H1 (cell line): ENCODE results near the gene SLC13A5.

ENCODE experiments used
- CTCF ChIP-seq, 3 experiments: IDR thresholded peaks; 1 replicate in 2 of 3; 2 replicates in 1 of 3; pipeline versions ENCODE4 v1.5.1 to v1.6.1; 2011; ENCODE audit warnings: low read length in 3 of 3, mild to moderate bottlenecking in 3 of 3, inconsistent platforms in 2 of 3, low read depth in 1 of 3, moderate library complexity in 1 of 3; ENCODE audit not compliant: insufficient read depth in 1 of 3; ENCODE audit errors: control extremely low read depth in 1 of 3
- EP300 ChIP-seq, 2 experiments: IDR thresholded peaks; 1 replicate in 1 of 2; 2 replicates in 1 of 2; pipeline ENCODE4 v1.6.1; 2011 to 2012; ENCODE audit warnings: low read depth in 2 of 2, low read length in 2 of 2, mild to moderate bottlenecking in 2 of 2, borderline replicate concordance in 1 of 2, inconsistent platforms in 1 of 2, moderate library complexity in 1 of 2
- JUND ChIP-seq: IDR thresholded peaks from 2 replicates; pipeline ENCODE4 v1.6.1; 2011; ENCODE audit warnings: mild to moderate bottlenecking, improper control_type of control experiment, low read length
- POLR2AphosphoS5 ChIP-seq: IDR thresholded peaks from 2 replicates; pipeline ENCODE4 v1.6.1; 2011; ENCODE audit warnings: low read depth, low read length
- POU5F1 ChIP-seq: IDR thresholded peaks from 2 replicates; pipeline ENCODE4 v1.6.1; 2011; ENCODE audit warnings: low read depth, mild to moderate bottlenecking, low read length, moderate library complexity
- TAF1 ChIP-seq: IDR thresholded peaks from 2 replicates; pipeline ENCODE4 v1.6.1; 2011; ENCODE audit warnings: mild to moderate bottlenecking, low read depth, low read length
- USF2 ChIP-seq: IDR thresholded peaks from 2 replicates; pipeline ENCODE4 v1.6.1; 2011; ENCODE audit warnings: low read length, improper control_type of control experiment

GRCh38 chr17:6670999-6671398 lies 42.2 kb downstream of the SLC13A5 start:
- no peak for TF ChIP-seq POLR2AphosphoS5
- no peak for TF ChIP-seq POU5F1
- no peak for TF ChIP-seq CTCF (IDR thresholded peaks at IDR 0.05; ENCODE audit: control extremely low read depth in 1 of 3, insufficient read depth in 1 of 3, low read depth in 1 of 3, low read length in 3 of 3)
- TF ChIP-seq EP300 (IDR thresholded peaks at IDR 0.05; ENCODE audit: borderline replicate concordance in 1 of 2, low read depth in 2 of 2, low read length in 2 of 2), result no peak
- no peak for TF ChIP-seq USF2
- no peak for TF ChIP-seq JUND
- TF ChIP-seq TAF1, result no peak
